GM12873 (cell line): ENCODE measurements around the gene ZNF556.

Experiments used
- TF ChIP-seq, protein P1 (sequence below): IDR thresholded peaks from 2 replicates; pipeline ENCODE4 v1.5.1; 2012; ENCODE audit warnings: low read depth, mild to moderate bottlenecking, moderate library complexity, low read length, control low read depth; ENCODE audit not compliant: insufficient read depth; ENCODE audit errors: missing control alignments

Gene ZNF556

GRCh38 chr19:2922987-2923386 lies 55.9 kb downstream of the ZNF556 start:
- TF ChIP-seq, protein P1, sequence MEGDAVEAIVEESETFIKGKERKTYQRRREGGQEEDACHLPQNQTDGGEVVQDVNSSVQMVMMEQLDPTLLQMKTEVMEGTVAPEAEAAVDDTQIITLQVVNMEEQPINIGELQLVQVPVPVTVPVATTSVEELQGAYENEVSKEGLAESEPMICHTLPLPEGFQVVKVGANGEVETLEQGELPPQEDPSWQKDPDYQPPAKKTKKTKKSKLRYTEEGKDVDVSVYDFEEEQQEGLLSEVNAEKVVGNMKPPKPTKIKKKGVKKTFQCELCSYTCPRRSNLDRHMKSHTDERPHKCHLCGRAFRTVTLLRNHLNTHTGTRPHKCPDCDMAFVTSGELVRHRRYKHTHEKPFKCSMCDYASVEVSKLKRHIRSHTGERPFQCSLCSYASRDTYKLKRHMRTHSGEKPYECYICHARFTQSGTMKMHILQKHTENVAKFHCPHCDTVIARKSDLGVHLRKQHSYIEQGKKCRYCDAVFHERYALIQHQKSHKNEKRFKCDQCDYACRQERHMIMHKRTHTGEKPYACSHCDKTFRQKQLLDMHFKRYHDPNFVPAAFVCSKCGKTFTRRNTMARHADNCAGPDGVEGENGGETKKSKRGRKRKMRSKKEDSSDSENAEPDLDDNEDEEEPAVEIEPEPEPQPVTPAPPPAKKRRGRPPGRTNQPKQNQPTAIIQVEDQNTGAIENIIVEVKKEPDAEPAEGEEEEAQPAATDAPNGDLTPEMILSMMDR = no peak

GRCh38 chr19:2923510-2923909 lies 56.4 kb downstream of the ZNF556 start:
- TF ChIP-seq, protein P1 = no peak

GRCh38 chr19:2926341-2927031 lies 59.4 kb downstream of the ZNF556 start:
- TF ChIP-seq, protein P1 = no peak

DNA sequence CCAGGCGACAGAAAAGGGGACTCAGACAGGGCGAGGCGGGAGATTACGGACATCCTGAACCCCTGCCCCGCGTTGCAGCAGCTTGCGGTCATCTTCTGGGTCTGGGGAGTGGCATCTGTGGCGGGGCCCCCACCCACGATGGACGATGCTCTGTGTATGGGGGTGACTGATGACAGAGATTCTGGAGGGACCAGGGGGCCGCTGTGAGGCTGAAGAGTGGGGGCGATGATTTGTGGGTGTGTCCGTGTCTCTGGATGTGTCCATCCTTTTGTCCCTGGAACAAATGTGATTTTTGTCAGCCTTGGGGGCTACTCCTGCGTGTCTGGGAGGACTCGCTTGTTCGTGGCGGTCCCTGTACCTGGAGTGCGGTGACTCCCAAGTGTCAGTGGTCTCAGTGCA lies 59.9 kb downstream of the ZNF556 start:
- TF ChIP-seq, protein P1 = no peak
